Measurements from ENCODE around the gene SMAD3.

GRCh38 chr15:67158367-67158766, 93.0 kb downstream of the SMAD3 start:
- TF ChIP-seq, protein P1, sequence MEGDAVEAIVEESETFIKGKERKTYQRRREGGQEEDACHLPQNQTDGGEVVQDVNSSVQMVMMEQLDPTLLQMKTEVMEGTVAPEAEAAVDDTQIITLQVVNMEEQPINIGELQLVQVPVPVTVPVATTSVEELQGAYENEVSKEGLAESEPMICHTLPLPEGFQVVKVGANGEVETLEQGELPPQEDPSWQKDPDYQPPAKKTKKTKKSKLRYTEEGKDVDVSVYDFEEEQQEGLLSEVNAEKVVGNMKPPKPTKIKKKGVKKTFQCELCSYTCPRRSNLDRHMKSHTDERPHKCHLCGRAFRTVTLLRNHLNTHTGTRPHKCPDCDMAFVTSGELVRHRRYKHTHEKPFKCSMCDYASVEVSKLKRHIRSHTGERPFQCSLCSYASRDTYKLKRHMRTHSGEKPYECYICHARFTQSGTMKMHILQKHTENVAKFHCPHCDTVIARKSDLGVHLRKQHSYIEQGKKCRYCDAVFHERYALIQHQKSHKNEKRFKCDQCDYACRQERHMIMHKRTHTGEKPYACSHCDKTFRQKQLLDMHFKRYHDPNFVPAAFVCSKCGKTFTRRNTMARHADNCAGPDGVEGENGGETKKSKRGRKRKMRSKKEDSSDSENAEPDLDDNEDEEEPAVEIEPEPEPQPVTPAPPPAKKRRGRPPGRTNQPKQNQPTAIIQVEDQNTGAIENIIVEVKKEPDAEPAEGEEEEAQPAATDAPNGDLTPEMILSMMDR (IDR thresholded peaks at IDR 0.05), result no peak
- TF ChIP-seq POLR2A (IDR thresholded peaks at IDR 0.05) (no peak), POLR2AphosphoS5 (IDR thresholded peaks at IDR 0.05; ENCODE audit: insufficient read depth in 1 of 2, low read depth in 1 of 2) (no peak)
